M059J (cell line): ENCODE measurements around the gene DR1. TPM values are rescaled to one million over a fixed set of nuclear protein-coding genes. Genes with fewer than 3 reads are reported as not detected.
"Not testable (repeated sequence)": the region's sequence is repeated elsewhere in the genome, so short reads cannot be mapped to it uniquely, and the experiment has no call there.

Experiments used
- DNase-seq: peaks from one replicate; pipeline ENCODE4 v3.0.0-alpha.2; 2012; ENCODE audit warnings: low read depth
- total RNA-seq: library from RNA; depleted of rRNA; stranded (reverse); fragments of >200 nt; shearing (Covaris generic); gene quantifications from 2 replicates; pipeline ENCODE4 v1.2.3, GENCODE V29; 2014; rRNA removed

DR1 gene
- total RNA-seq, 1 experiment from 2014 or later, result 87.1 TPM

DNA sequence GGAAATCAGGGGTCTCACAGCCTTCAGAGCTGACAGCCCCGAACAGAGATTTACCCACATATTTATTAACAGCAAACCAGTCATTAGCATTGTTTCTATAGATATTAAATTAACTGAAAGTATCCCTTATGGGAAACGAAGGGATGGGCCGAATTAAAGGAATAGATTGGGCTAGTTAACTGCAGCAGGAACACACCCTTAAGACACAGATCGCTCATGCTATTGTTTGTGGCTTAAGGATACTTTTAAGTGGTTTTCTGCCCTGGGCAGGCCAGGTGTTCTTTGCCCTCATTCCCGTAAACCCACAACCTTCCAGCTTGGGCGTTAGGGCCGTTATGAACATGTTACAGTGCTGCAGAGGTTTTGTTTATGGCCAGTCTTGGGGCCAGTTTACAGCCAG lies 40.6 kb downstream of the DR1 start:
- DNase-seq, result not testable (repeated sequence)

DNA sequence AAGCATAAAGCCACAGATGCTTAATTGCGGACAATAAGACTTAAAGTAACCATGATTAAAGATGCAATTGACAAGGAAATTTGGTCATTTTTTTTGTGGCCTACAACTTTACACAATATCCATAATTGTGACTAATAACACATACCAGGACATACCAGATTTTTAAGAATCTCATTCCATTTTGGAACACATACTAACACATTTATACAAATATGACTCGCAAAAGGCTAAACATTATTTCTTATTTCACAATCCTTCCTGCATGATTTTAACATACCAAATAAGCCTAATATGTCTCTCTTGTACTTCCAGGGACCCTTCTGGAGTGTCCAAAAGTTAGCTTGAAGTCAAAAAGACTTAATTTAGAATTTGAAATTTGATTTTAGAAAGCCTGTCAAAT lies 48.8 kb downstream of the DR1 start:
- DNase-seq, result no peak

DNA sequence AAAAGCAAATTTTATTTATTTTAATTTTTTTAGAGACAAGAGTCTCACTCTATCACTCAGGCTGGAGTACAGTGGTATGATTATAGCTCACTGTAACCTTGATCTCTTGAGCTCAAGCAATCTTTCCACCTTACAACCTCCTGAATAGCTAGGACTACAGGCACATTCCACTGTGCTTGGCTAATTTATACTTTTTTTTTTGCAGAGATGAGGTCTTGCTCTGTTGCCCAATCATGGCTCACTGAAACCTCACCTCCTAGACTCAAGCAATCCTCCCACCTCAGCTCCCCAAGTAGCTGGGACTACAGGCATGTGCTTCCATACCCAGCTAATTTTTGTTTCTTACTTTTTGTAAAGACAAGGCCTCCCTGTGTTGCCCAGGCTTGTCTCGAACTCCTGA lies 49.5 kb downstream of the DR1 start:
- no peak for DNase-seq

DNA sequence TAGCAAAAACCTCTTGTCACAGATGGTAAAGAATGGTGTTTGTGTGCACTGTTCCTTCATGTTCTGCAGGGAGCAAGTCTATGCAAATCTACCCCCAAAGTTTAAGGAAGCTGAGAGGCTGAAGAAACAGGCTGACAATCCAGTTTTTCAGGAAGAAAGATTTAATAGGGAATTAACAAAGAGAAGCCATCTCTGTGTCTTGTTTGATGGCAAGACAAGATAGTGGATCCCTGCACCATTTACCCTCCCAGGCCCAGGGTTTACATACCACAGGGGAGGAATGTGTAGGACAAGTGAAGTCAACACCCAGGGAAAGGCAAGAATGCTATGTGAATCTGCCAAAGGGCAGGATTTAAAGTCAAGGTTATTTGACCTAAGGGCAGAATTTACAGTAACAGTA lies 54.1 kb downstream of the DR1 start:
- no peak for DNase-seq

DNA sequence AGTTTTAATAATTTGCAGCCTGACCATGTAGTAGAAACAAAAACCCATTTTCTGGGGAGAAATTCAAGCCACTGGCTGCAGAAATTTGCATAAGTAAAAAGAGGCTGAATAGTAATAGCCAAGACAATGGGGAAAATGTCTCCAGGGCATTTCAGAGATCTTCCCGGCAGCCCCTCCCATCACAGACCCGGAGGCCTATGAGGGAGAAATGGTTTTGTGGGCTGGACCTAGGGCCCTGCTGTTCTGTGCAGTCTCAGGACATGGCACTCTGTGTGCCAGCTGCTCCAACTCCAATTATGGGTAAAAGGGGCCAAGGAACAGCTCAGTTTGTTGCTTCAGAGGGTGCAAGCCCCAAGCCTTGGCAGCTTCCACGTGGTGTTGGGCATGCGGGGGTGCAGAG lies 62.5 kb downstream of the DR1 start:
- no peak for DNase-seq

DNA sequence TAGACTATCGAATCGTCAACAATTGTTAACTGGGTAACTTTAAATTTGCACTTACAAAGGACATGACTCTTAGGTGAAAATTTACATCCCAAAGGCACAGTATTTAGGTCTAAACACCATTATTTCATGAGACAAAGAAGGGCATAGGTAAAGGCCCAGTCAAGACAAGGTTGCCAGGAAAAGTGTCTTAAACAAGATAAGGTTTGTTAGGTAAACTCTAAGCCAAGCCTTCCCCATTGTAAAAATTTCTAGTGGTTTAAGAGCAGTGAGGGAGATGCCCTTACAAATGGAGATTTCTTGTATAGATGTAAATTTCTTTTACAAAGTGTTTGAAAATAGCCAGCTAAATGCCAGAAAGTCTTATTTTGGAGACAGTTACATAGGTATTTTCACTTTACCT lies 65.3 kb downstream of the DR1 start:
- no peak for DNase-seq

DNA sequence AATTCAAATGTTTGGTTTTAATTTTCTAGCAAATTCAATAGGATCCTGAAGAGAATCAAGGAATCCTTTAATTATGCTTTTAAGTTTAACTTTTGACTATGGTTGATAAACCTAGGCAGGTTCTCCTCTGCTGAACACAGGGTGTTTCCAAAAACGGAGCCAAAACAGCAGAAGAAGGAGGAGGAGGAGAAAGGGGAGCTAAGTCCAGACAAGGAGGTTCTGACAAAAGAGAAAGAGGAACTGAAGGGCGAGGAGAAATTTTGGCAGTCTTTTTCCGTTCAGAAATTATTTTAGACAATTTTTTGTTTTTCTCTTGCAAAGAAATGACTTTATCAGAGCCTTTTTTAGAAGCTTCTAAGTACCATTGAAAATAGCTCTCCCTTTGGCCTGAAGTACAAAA lies 69.0 kb downstream of the DR1 start:
- DNase-seq, result no peak

DNA sequence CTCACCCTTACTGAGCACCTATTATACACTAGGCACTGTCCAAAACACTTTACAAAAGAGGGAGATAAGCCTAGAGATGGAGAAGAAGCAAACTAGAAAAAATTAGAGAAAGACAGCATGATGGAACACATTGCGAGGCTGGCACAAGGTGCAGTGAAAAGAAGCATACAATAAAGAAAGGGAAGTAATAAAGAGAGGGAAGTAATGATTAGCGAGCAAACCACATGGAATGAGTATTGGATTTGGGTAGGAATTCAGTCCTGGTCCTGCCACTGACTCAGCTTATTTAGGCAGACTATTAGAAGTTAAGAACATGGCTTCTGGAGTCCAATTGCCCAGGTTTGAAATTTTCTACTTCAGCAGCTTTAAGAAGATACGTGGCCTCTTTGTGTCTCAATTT lies 69.6 kb downstream of the DR1 start:
- no peak for DNase-seq

DNA sequence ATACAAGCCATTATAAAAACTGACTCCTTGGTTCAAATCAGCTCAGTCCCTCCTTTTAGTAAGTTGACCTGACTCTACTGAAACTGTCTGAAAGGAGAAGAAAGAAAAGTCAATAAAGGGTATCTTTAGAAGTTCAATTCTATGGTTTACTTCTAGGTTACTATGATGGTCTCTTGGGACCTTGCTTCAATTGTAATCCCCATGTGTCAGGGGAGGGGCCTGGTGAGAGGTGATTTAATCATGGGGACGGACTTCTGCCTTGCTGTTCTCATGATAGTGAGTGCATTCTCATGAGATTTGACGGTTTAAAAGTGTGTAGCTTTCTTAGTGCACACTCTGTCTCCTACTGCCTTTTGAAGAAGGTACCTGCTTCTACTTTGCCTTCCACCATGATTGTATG lies 70.5 kb downstream of the DR1 start:
- no peak for DNase-seq

Other genes starting within 250 kb of the DR1 start
- gene TMED5, start 165.5 kb upstream of the DR1 start, total RNA-seq, result 95.3 and 113 TPM in 2 replicates
- 9.0 and 14.2 TPM in 2 replicates for gene CCDC18, start 165.2 kb upstream of the DR1 start, total RNA-seq
- gene FNBP1L, start 102.2 kb downstream of the DR1 start, total RNA-seq, result 18.7 and 21.7 TPM in 2 replicates